ENCODE measurements around the gene LCN15.

Gene LCN15

GRCh38 chr9:136738960-136739359, 25.4 kb downstream of the LCN15 start:
- DNase-seq, result no peak

GRCh38 chr9:136735812-136736480, 28.4 kb downstream of the LCN15 start:
- no peak for DNase-seq

GRCh38 chr9:136734837-136735496, 29.4 kb downstream of the LCN15 start:
- no peak for DNase-seq

GRCh38 chr9:136733611-136734010, 30.7 kb downstream of the LCN15 start:
- DNase-seq, result no peak

- no peak for DNase-seq
Observed at GRCh38 chr9:136732444-136733178, 31.7 kb downstream of the LCN15 start.

- DNase-seq, result no peak
Observed at GRCh38 chr9:136729926-136730325, 34.4 kb downstream of the LCN15 start.

GRCh38 chr9:136729144-136729543, 35.2 kb downstream of the LCN15 start:
- no peak for DNase-seq

- DNase-seq, result no peak
Observed at GRCh38 chr9:136728548-136729123, 35.7 kb downstream of the LCN15 start.

GRCh38 chr9:136728080-136728547, 36.2 kb downstream of the LCN15 start:
- DNase-seq, result peak; percentile 92

- DNase-seq, result peak; percentile 49
Observed at GRCh38 chr9:136726631-136727191, 37.6 kb downstream of the LCN15 start.

- DNase-seq, result no peak
Observed at GRCh38 chr9:136726118-136726517, 38.2 kb downstream of the LCN15 start.

GRCh38 chr9:136725612-136726011, 38.7 kb downstream of the LCN15 start:
- no peak for DNase-seq

GRCh38 chr9:136724772-136725171, 39.5 kb downstream of the LCN15 start:
- no peak for DNase-seq

- no peak for DNase-seq
Observed at GRCh38 chr9:136723989-136724388, 40.3 kb downstream of the LCN15 start.

GRCh38 chr9:136723362-136723976, 40.8 kb downstream of the LCN15 start:
- DNase-seq, result no peak

- DNase-seq, result no peak
Observed at GRCh38 chr9:136722969-136723356, 41.4 kb downstream of the LCN15 start.

- no peak for DNase-seq
Observed at GRCh38 chr9:136722093-136722968, 42.0 kb downstream of the LCN15 start.

- no peak for DNase-seq
Observed at GRCh38 chr9:136721339-136722092, 42.8 kb downstream of the LCN15 start.

GRCh38 chr9:136720898-136721338, 43.4 kb downstream of the LCN15 start:
- no peak for DNase-seq

- no peak for DNase-seq
Observed at GRCh38 chr9:136720251-136720897, 43.9 kb downstream of the LCN15 start.
